Hypothalamus (tissue), 51 donors: ENCODE data around the gene TSC22D2.
"Not testable (repeated sequence)": the region's sequence is repeated elsewhere in the genome, so short reads cannot be mapped to it uniquely, and the experiment has no call there.

ENCODE experiments used
- DNase-seq, 51 donors: peaks; one replicate each; lab custom pipeline; 2025; lab: John Stamatoyannopoulos, UW

TSC22D2 gene

GRCh38 chr3:150472421-150472820 lies 64.3 kb downstream of the TSC22D2 start:
- no peak for DNase-seq

DNA sequence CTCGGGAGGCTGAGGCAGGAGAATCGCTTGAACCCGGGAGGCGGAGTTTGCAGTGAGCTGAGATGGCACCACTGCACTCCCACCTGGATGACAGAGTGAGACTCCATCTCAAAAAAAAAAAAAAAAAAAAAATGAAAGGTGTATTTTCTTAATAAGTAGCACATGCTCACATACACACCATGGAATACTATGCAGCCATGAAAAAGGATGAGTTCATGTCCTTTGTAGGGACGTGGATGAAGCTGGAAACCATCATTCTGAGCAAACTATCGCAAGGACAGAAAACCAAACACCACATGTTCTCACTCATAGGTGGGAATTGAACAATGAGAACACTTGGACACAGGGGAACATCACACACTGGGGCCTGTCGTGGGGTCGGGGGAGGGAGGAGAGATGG lies 65.1 kb downstream of the TSC22D2 start:
- DNase-seq, result not testable (repeated sequence)

DNA sequence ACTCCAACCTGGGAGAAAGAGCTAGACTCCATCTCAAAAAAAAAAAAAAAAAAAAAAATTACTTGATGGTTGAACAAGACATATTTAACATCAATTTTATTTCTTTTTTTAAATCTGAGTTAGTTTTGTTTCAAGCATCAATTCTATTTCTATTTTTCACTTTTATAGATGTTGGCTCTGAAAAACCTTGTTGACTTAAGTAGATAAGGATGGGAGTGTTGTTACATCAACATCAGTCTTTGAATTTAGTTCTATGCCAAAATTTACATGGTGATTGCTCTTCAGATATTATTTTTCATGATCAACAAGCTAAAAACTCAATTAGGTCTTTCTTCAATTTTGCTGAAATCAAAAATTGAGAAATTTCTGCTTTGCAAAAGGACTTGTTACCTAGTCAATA lies 71.3 kb downstream of the TSC22D2 start:
- no peak for DNase-seq

- DNase-seq, result no peak
Observed at GRCh38 chr3:150480877-150481276, 72.8 kb downstream of the TSC22D2 start.

DNA sequence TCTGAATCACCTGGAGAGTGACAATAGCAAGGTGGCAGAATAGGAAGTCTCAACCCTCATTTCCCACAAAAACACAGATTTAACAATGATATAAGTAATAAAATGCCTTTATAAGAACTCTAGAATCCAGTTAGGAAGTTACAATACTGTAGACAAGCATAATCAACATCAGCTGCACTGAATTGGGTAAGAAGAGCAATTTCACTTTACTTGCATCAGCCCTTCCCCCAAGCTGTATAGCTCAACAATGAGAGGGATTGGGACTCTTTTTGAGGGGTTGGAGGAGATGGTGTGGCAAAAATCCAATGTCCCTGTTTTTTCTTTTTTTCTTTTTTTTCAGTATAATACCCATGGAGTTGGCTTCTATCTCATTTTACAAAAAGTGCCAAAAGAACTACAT lies 75.1 kb downstream of the TSC22D2 start:
- DNase-seq, result no peak

GRCh38 chr3:150484410-150484809 lies 76.3 kb downstream of the TSC22D2 start:
- DNase-seq, result no peak

DNA sequence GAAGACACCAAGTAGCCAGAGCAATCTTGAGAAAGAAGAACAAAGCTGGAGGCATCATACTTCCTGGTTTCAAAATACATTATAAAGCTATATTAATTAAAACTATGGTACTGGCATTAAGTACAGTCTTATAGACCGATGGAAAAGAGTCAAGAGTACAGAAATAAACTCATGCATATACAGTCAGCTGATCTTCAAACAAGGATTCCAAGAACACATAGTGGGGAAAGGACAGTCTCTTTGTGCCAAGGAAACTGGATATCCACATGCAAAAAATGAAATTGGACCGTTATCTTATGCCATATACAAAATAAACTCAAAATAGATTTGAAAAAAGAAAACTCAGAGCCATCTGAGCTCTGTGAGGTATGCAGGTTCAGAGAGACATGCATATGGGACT lies 80.8 kb downstream of the TSC22D2 start:
- no peak for DNase-seq

DNA sequence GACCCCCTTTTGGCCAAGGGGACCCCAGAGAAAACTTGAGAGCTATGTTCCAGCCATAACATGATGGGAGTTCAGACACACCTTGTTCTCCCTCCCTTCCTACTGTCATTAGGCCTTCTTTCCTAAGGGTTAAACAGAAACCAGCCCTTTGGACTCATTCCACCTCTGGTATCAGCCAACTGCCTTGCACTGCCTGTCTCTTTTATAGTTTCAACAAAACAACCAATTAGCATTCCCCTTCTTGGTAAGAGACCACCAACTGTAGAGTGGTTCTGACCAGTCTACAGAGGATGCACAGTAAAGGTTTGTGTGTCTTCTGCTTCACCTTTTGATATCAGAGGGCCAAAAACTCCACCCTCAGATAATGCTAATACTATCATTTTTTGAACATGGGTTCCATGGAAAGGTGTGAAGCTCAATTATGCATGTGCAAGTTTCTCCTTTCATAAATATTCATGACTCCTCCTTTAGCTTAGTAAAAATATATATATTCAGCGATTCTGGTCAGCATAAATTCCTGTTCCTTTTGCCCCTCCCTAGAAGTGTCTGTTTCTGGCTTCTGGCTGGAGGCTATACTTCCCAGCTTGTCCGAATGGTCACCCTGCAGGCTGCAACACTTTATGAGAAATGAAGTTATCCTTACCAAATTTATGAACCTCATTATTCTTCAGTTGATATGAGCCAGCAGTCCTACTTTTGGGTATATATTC lies 82.3 kb downstream of the TSC22D2 start:
- DNase-seq, result no peak

DNA sequence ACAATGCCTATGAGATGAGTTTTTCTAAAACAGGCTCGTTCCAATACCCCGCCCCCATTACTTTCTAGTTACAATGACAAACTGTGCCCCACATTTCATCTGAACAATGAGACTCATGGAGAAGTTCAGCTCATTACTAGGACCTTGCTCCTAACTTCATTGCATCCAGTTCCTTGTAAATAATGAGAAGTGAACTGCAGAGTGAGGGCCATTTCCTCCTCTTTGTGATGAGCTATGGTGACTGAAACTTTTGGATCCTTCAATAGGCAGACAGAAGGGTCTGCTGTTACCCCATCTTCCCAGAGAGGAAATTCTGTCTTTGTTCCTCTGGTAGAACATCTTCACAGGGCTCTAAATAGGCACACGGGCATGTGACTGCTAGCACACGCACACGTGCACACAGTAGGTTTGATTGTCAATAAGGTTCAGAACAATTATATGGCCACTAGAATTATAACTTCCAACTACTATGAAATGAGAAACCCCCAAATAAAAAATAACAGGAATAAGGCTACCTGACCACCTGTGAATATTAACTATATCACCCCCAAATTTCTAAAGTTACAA lies 86.4 kb downstream of the TSC22D2 start:
- DNase-seq, result no peak

- peak in 4 of 51 donors; percentile 2 to 6 (median 3) for DNase-seq
Observed at GRCh38 chr3:150495149-150495548, 87.1 kb downstream of the TSC22D2 start.

DNA sequence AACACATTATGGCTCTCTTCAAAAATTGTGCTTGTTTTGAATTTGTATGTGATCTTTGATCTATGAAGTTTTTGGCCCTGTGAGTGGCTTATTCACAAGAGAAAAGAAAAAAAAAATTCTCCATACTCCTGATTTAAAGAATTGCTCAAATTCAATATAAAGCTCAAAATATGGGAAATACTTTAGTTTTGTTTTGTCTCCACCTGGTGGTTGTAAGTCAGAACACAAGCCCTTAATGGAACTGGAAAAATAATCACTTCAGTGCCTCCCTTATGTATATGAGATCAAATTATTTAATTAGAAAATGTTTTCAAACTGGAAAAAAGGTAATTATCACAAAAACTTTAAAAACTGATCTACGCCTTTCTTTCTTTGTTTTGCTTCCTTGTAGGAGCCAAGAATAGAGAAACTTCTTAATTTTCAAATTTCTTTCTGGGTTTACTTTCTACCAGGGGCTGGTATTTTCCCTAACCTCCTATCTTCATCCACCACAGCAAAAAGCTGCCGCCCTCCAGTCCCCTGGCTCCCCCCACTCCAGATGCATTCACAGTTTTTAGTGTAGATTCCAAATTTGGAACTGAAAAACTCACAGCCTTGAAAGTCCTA lies 87.6 kb downstream of the TSC22D2 start:
- peak in 2 of 51 donors; percentile 4 to 59 for DNase-seq

DNA sequence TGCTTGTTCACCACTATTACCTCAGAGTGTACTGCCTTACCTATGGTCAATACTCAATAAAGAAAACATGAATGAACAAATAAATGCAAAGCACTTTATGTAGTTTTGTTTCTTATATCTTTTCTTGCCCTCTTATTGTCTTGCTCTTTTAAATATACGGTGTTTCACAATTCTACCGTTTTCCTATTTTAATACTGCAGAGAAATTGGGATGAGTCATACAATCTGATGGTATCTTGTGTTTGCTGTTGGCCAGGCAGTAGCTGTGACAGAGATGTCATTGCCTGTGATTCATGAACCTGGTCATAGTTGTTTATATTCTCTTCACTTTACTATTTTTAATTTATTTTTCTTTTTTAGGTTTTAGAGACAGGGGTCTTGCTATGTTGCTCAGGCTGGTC lies 89.9 kb downstream of the TSC22D2 start:
- no peak for DNase-seq

- not testable (repeated sequence) for DNase-seq
Observed at GRCh38 chr3:150500960-150501359, 92.9 kb downstream of the TSC22D2 start.

- no peak for DNase-seq
Observed at GRCh38 chr3:150503402-150504099, 95.5 kb downstream of the TSC22D2 start.

GRCh38 chr3:150504483-150504882 lies 96.4 kb downstream of the TSC22D2 start:
- DNase-seq, result no peak

DNA sequence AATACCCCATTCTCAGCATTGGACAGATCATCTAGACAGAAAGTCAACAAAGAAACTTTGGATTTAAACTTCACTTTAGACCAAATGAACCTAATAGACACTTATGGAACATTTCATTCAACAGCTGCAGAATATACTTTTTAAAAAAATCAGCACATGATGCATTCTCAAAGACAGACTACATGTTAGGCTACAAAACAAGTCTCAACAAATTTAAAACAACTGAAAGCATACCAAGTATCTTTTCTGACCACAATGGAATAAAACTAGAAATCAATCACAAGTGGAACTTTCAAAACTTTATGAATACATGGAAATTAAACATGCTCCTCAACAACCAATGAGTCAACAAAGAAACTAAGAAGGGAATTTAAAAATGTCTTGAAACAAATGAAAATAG lies 100.3 kb downstream of the TSC22D2 start:
- DNase-seq, result no peak

DNA sequence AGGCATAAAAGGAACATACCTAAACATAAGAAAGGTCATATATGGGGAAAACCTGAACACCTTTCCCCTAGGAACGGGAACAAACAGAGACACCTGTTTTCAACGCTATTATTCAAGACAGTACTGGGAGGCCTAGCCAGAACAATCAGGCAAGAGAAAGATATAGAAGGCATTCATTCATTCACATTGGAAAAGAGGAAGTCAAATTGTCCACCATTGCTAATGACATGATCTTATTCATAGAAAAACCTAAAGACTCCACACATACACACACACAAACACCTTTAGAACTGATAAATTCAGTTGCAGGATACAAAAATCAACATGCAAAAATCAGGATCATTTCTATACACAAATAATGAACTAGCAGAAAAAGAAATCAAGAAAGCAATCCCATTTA lies 101.7 kb downstream of the TSC22D2 start:
- DNase-seq, result no peak

GRCh38 chr3:150511122-150511821 lies 103.2 kb downstream of the TSC22D2 start:
- DNase-seq, result no peak

DNA sequence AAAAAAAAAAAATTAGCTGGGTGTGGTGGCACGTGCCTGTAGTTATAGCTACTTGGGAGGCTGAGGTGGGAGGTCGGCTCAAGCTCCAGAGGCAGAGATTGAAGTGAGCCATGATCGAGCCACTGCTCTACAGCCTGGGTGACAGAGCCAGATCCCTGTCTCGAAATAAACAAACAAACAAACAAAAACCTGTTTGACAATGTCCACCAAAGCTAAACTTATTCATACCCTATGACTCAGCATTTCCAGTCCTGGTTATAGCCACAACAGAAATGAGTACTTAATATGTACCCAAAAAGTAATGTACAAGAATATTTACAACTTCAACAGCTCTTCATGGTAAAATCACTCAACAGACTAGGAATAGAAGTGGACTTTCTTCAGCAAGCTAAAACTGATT lies 107.1 kb downstream of the TSC22D2 start:
- DNase-seq, result no peak
